HG02623 (cell line): Measurements from ENCODE around the gene CUL9.

Experiments used
- ATAC-seq: cut with Tn5 transposase; IDR thresholded peaks from one replicate; pipeline ENCODE4 v1.9.1; 2021; ENCODE audit warnings: moderate library complexity; ENCODE audit not compliant: unreplicated experiment

The CUL9 gene

GRCh38 chr6:43269273-43270007 lies 87.4 kb downstream of the CUL9 start:
- no peak for ATAC-seq

- no peak for ATAC-seq
Observed at GRCh38 chr6:43271103-43271815, 89.3 kb downstream of the CUL9 start.

- no peak for ATAC-seq
Observed at GRCh38 chr6:43271944-43272343, 89.9 kb downstream of the CUL9 start.

GRCh38 chr6:43273707-43274106 lies 91.7 kb downstream of the CUL9 start:
- ATAC-seq = no peak
